Measurements from ENCODE around the gene LCA5. TPM values are rescaled to one million over a fixed set of nuclear protein-coding genes. Genes with fewer than 3 reads are reported as not detected.
A peak's percentile ranks its signal among the peaks of the same experiment; 100 is the strongest.

Gene LCA5
- total and polyA plus RNA-seq, 2 experiments from 2014 or later = 4.0 to 4.2 TPM

- no peak for TF ChIP-seq EZH2phosphoT487 (IDR thresholded peaks at IDR 0.05; ENCODE audit: insufficient read depth, low read depth)
- Histone ChIP-seq H2AFZ (no peak overlapping the region), H3K4me2 (ENCODE audit: unreplicated experiment) (no peak overlapping the region), H3K9ac (no peak overlapping the region), H3K9me3 (ENCODE audit: low read depth) (no peaks in the 10 kb centered on the region), H3K79me2 (ENCODE audit: insufficient read depth) (no peaks in the 10 kb centered on the region), H4K20me1 (ENCODE audit: insufficient read depth) (no peaks in the 10 kb centered on the region), H3K27ac (no peak overlapping the region), H3K36me3 (ENCODE audit: low read depth) (no peaks in the 10 kb centered on the region), H3K27me3 (replicated peaks; ENCODE audit: insufficient read depth) (no peaks in the 10 kb centered on the region), H3F3A (ENCODE audit: insufficient read depth) (no peaks in the 10 kb centered on the region), H3K4me1 (ENCODE audit: insufficient read depth) (no peaks in the 10 kb centered on the region; the same call in 1 of the 2 replicates), H3K9me2 (ENCODE audit: insufficient read depth) (no peaks in the 10 kb centered on the region), H3K4me3 (no peak overlapping the region)
- no peak for DNase-seq
- in situ Hi-C loops (cut with MboI) = no loop called here
Observed at GRCh38 chr6:79441192-79441591, 96.0 kb downstream of the LCA5 start.

- in situ Hi-C loops (cut with MboI) = no loop called here
- Histone ChIP-seq H3K36me3 (ENCODE audit: low read depth) (no peaks in the 10 kb centered on the region), H3K27me3 (replicated peaks; ENCODE audit: insufficient read depth) (no peaks in the 10 kb centered on the region), H3K9me2 (ENCODE audit: insufficient read depth) (no peaks in the 10 kb centered on the region), H3K4me1 (ENCODE audit: insufficient read depth) (no peaks in the 10 kb centered on the region), H3F3A (ENCODE audit: insufficient read depth) (no peaks in the 10 kb centered on the region), H3K27ac (no peak overlapping the region), H3K9me3 (ENCODE audit: low read depth) (no peaks in the 10 kb centered on the region), H4K20me1 (ENCODE audit: insufficient read depth) (no peaks in the 10 kb centered on the region), H3K4me2 (ENCODE audit: unreplicated experiment) (no peak overlapping the region), H3K9ac (no peak overlapping the region), H3K4me3 (no peak overlapping the region), H3K79me2 (ENCODE audit: insufficient read depth) (no peaks in the 10 kb centered on the region), H2AFZ (no peak overlapping the region)
- no peak for TF ChIP-seq EZH2 (IDR thresholded peaks at IDR 0.05; ENCODE audit: insufficient read depth, poor library complexity, severe bottlenecking)
- no peak for TF ChIP-seq EZH2phosphoT487 (IDR thresholded peaks at IDR 0.05; ENCODE audit: insufficient read depth, low read depth)
- no peak for DNase-seq
- WGBS, 2 experiments (ENCODE audit: low coverage in 1 of 2, low lambda C conversion rate in 2 of 2, missing lambda C conversion rate in 2 of 2) = 74 to 75% methylated on average over 1 of the region's 1 CpG
Observed at GRCh38 chr6:79440598-79440997, 96.6 kb downstream of the LCA5 start.

- in situ Hi-C loops (cut with MboI) = no loop called here
- H3K27me3 ChIP-seq (replicated peaks; ENCODE audit: insufficient read depth) = no peaks in the 10 kb centered on the region
- H3K4me1 ChIP-seq (ENCODE audit: insufficient read depth) = no peaks in the 10 kb centered on the region
- H3K79me2 ChIP-seq (ENCODE audit: insufficient read depth) = no peaks in the 10 kb centered on the region
- H3K4me2 ChIP-seq (ENCODE audit: unreplicated experiment) = no peak overlapping the region
- no peaks in the 10 kb centered on the region for H3K9me2 ChIP-seq (ENCODE audit: insufficient read depth)
- H3K27ac ChIP-seq = no peak overlapping the region
- peak; percentile 65 for DNase-seq
- no peaks in the 10 kb centered on the region for H3F3A ChIP-seq (ENCODE audit: insufficient read depth)
- 4 to 7% methylated on average over 2 of the region's 2 CpGs for WGBS, 2 experiments (ENCODE audit: low coverage in 1 of 2, low lambda C conversion rate in 2 of 2, missing lambda C conversion rate in 2 of 2)
- no peaks in the 10 kb centered on the region for H4K20me1 ChIP-seq (ENCODE audit: insufficient read depth)
- no peak overlapping the region for H3K9ac ChIP-seq
- H3K4me3 ChIP-seq = no peak overlapping the region
- H3K9me3 ChIP-seq (ENCODE audit: low read depth) = no peaks in the 10 kb centered on the region
- no peak for TF ChIP-seq EZH2phosphoT487 (IDR thresholded peaks at IDR 0.05; ENCODE audit: insufficient read depth, low read depth)
- no peak for TF ChIP-seq EZH2 (IDR thresholded peaks at IDR 0.05; ENCODE audit: insufficient read depth, poor library complexity, severe bottlenecking)
- H3K36me3 ChIP-seq (ENCODE audit: low read depth) = no peaks in the 10 kb centered on the region
- H2AFZ ChIP-seq = no peak overlapping the region
Observed at GRCh38 chr6:79438030-79438429, 99.2 kb downstream of the LCA5 start.

- Histone ChIP-seq H3K9me2 (ENCODE audit: insufficient read depth) (no peaks in the 10 kb centered on the region), H3K9ac (no peak overlapping the region), H3F3A (ENCODE audit: insufficient read depth) (no peaks in the 10 kb centered on the region), H3K4me2 (ENCODE audit: unreplicated experiment) (no peak overlapping the region), H3K27me3 (replicated peaks; ENCODE audit: insufficient read depth) (no peaks in the 10 kb centered on the region), H3K4me1 (ENCODE audit: insufficient read depth) (no peaks in the 10 kb centered on the region), H4K20me1 (ENCODE audit: insufficient read depth) (no peaks in the 10 kb centered on the region), H3K36me3 (ENCODE audit: low read depth) (no peaks in the 10 kb centered on the region), H3K4me3 (no peak overlapping the region), H3K79me2 (ENCODE audit: insufficient read depth) (no peaks in the 10 kb centered on the region), H3K9me3 (ENCODE audit: low read depth) (no peaks in the 10 kb centered on the region), H2AFZ (no peak overlapping the region), H3K27ac (no peak overlapping the region)
- 47 to 51% methylated on average over 2 of the region's 2 CpGs for WGBS, 2 experiments (ENCODE audit: low coverage in 1 of 2, low lambda C conversion rate in 2 of 2, missing lambda C conversion rate in 2 of 2)
- in situ Hi-C loops (cut with MboI) = no loop called here
- no peak for TF ChIP-seq EZH2 (IDR thresholded peaks at IDR 0.05; ENCODE audit: insufficient read depth, poor library complexity, severe bottlenecking)
- no peak for TF ChIP-seq EZH2phosphoT487 (IDR thresholded peaks at IDR 0.05; ENCODE audit: insufficient read depth, low read depth)
- peak; percentile 55 for DNase-seq
Observed at GRCh38 chr6:79436241-79436640, 101.0 kb downstream of the LCA5 start.

GRCh38 chr6:79435746-79436145 is 101.5 kb downstream of the LCA5 start:
- no peaks in the 10 kb centered on the region for H3F3A ChIP-seq (ENCODE audit: insufficient read depth)
- H3K4me3 ChIP-seq = no peak overlapping the region
- H3K9me3 ChIP-seq (ENCODE audit: low read depth) = no peaks in the 10 kb centered on the region
- no peaks in the 10 kb centered on the region for H3K9me2 ChIP-seq (ENCODE audit: insufficient read depth)
- no peak overlapping the region for H3K9ac ChIP-seq
- no peaks in the 10 kb centered on the region for H3K79me2 ChIP-seq (ENCODE audit: insufficient read depth)
- H3K4me1 ChIP-seq (ENCODE audit: insufficient read depth) = no peaks in the 10 kb centered on the region
- H4K20me1 ChIP-seq (ENCODE audit: insufficient read depth) = no peaks in the 10 kb centered on the region
- no peak overlapping the region for H3K4me2 ChIP-seq (ENCODE audit: unreplicated experiment)
- H2AFZ ChIP-seq = no peak overlapping the region
- TF ChIP-seq EZH2 (IDR thresholded peaks at IDR 0.05; ENCODE audit: insufficient read depth, poor library complexity, severe bottlenecking) (no peak), EZH2phosphoT487 (IDR thresholded peaks at IDR 0.05; ENCODE audit: insufficient read depth, low read depth) (no peak)
- no peaks in the 10 kb centered on the region for H3K36me3 ChIP-seq (ENCODE audit: low read depth)
- H3K27me3 ChIP-seq (replicated peaks; ENCODE audit: insufficient read depth) = no peaks in the 10 kb centered on the region
- H3K27ac ChIP-seq = no peak overlapping the region
- in situ Hi-C loops (cut with MboI) = no loop called here
- DNase-seq = no peak

Small RNAs within 50 kb of the gene (small RNA-seq; reads per million reads assigned to genes)
- gene DBIP1 (ENCODE audit: low read depth, low replicate concordance) = not detected

Other genes with a start within 250 kb of the LCA5 start
- 0.89 and 2.2 TPM in 2 replicates for gene SH3BGRL2, start 93.9 kb upstream of the LCA5 start, total RNA-seq (2014; rRNA removed; shearing (Covaris generic))
- gene SH3BGRL2, start 93.9 kb upstream of the LCA5 start, polyA plus RNA-seq (2016; fragmentation: Nextera tagmentation; extraction: Ambion mirVana) = 1.1 TPM in 2 replicates